Measurements from ENCODE around the gene CDKN1C.

GRCh38 chr11:2853997-2854560, 31.5 kb downstream of the CDKN1C start:
- TF ChIP-seq CTCF (IDR thresholded peaks at IDR 0.05; ENCODE audit: low read depth, low read length) (no peak), POLR2A (IDR thresholded peaks at IDR 0.05; ENCODE audit: extremely low read depth, insufficient read length) (no peak), MYC (IDR thresholded peaks at IDR 0.05; ENCODE audit: low read depth, low read length) (no peak)
- TF ChIP-seq, protein P1, sequence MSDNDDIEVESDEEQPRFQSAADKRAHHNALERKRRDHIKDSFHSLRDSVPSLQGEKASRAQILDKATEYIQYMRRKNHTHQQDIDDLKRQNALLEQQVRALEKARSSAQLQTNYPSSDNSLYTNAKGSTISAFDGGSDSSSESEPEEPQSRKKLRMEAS (IDR thresholded peaks at IDR 0.05; ENCODE audit: low read depth, low read length): no peak
